HepG2 (cell line): ENCODE measurements around the gene ZBTB44. TPM values are rescaled to one million over a fixed set of nuclear protein-coding genes. Genes with fewer than 3 reads are reported as not detected.

Source experiments
- ATAC-seq: fragments of 200-7000 bp; cut with Tn5 transposase; 3 replicates; pipeline ENCODE4 v1.9.1; 2020; ENCODE audit warnings: mild to moderate bottlenecking, moderate library complexity
- BruUV-seq: library from RNA; stranded (reverse); fragments of 400-500 nt; replicated peaks from 2 replicates; lab custom pipeline; 2021; lab: Mats Ljungman, UMichigan
- CTCF ChIA-PET: fragments of 300-600 bp; formaldehyde crosslinking; extraction: SDS; loops from one replicate; lab custom pipeline; 2021; ENCODE audit warnings: low total read pairs, inconsistent platforms, low intra/inter-chr PET ratio; lab: Yijun Ruan, JAX
- POLR2A ChIA-PET: fragments of 350-600 bp; sonication (Branson Sonifier 250); formaldehyde crosslinking; loops from one replicate; lab custom pipeline; 2020; ENCODE audit warnings: antibody characterized with exemption, inconsistent platforms; lab: Yijun Ruan, JAX
- DNase-seq: peaks from one replicate; pipeline ENCODE4 v3.0.0-alpha.2; 2015; ENCODE audit warnings: low spot score
- FAIRE-seq: peaks from 3 replicates; lab custom pipeline; 2011; peaks lifted over from hg19 to GRCh38; lab: Jason Lieb, UNC
- H2AFZ ChIP-seq: one replicate; pipeline ENCODE4 v1.6.1; 2011; ENCODE audit warnings: low read length, inconsistent platforms
- H3K27ac ChIP-seq: fragments of 300-600 bp; 3 replicates; pipeline ENCODE4 v1.8.0; 2011; ENCODE audit warnings: mixed run types, mild to moderate bottlenecking, mixed read lengths, low read length, inconsistent platforms; ENCODE audit not compliant: insufficient read depth; ENCODE audit errors: extremely low read length
- H3K27me3 ChIP-seq, 2 experiments: fragments of 200-600 bp in 1 of 2; 2 replicates in 1 of 2; 3 replicates in 1 of 2; pipeline versions ENCODE4 v1.6.0 to v1.8.0; 2011; ENCODE audit warnings: low read length in 2 of 2, mild to moderate bottlenecking in 2 of 2, moderate library complexity in 2 of 2, inconsistent platforms in 1 of 2; ENCODE audit not compliant: insufficient read depth in 2 of 2, control insufficient read depth in 1 of 2
- H3K36me3 ChIP-seq, 2 experiments: fragments of 200-600 bp in 1 of 2; replicated peaks in 1 of 2; 2 replicates in 1 of 2; 3 replicates in 1 of 2; pipeline versions ENCODE4 v1.5.1 to v1.8.0; 2011; ENCODE audit warnings: low read length in 2 of 2, inconsistent platforms in 1 of 2; ENCODE audit not compliant: insufficient read depth in 2 of 2, control insufficient read depth in 1 of 2
- H3K4me1 ChIP-seq: 2 replicates; pipeline ENCODE4 v1.5.1; 2012; ENCODE audit warnings: low read length, inconsistent platforms; ENCODE audit not compliant: insufficient read depth
- H3K4me2 ChIP-seq: 2 replicates; pipeline ENCODE4 v1.6.0; 2011; ENCODE audit warnings: low read depth, low read length, inconsistent platforms
- H3K4me3 ChIP-seq, 3 experiments: fragments of 200-600 bp in 1 of 3; sonication (generic), shearing (Covaris generic) in 1 of 3; replicated peaks in 1 of 3; 2 replicates each; pipeline ENCODE4 v1.5.1; 2011 to 2016; ENCODE audit warnings: low read length in 3 of 3, inconsistent platforms in 2 of 3, low read depth in 2 of 3, mild to moderate bottlenecking in 2 of 3, control low read depth in 1 of 3, mixed read lengths in 1 of 3; ENCODE audit not compliant: insufficient read depth in 1 of 3
- H3K79me2 ChIP-seq: one replicate; pipeline ENCODE4 v1.6.1; 2011; ENCODE audit warnings: low read length, inconsistent platforms; ENCODE audit not compliant: insufficient read depth
- H3K9ac ChIP-seq: 2 replicates; pipeline ENCODE4 v1.6.0; 2011; ENCODE audit warnings: mild to moderate bottlenecking, low read depth, low read length, inconsistent platforms; ENCODE audit not compliant: insufficient read depth
- H3K9me3 ChIP-seq: 2 replicates; pipeline ENCODE4 v1.5.1; 2012; ENCODE audit warnings: mild to moderate bottlenecking, low read length
- H4K20me1 ChIP-seq: 2 replicates; pipeline ENCODE4 v1.6.0; 2011; ENCODE audit warnings: inconsistent platforms, mild to moderate bottlenecking, low read length, moderate library complexity; ENCODE audit not compliant: insufficient read depth
- ARID5B ChIP-seq: IDR thresholded peaks from 2 replicates; pipeline ENCODE4 v1.4.0; 2020; ENCODE audit warnings: mild to moderate bottlenecking, missing genetic modification reagents
- CBX1 ChIP-seq: IDR thresholded peaks from one replicate; pipeline ENCODE4 v1.6.1; 2016; ENCODE audit warnings: antibody characterized with exemption, low read depth
- CCDC6 ChIP-seq: sonication (generic); formaldehyde crosslinking; IDR thresholded peaks from 2 replicates; pipeline ENCODE4 v1.8.1; 2022; ENCODE audit warnings: mild to moderate bottlenecking, missing genetic modification reagents, moderate library complexity
- CHD4 ChIP-seq: fragments of 200-600 bp; sonication (generic); IDR thresholded peaks from 2 replicates; pipeline ENCODE4 v1.7.0; 2017; ENCODE audit warnings: mild to moderate bottlenecking, low read length, borderline replicate concordance
- RCOR2 ChIP-seq: IDR thresholded peaks from 2 replicates; pipeline ENCODE4 v1.6.1; 2016; ENCODE audit warnings: missing biosample characterization, missing genetic modification reagents
- SRSF1 ChIP-seq: fragments of 200-400 bp; formaldehyde crosslinking; optimal IDR thresholded peaks from 2 replicates; pipeline ENCODE3; 2017; ENCODE audit warnings: mild to moderate bottlenecking, low read depth, low read length, moderate library complexity
- TAF1 ChIP-seq: sonication (generic); formaldehyde crosslinking; IDR thresholded peaks from 2 replicates; pipeline ENCODE4 v1.4.0; 2020; ENCODE audit warnings: missing genetic modification reagents
- TFDP1 ChIP-seq: IDR thresholded peaks from 2 replicates; pipeline ENCODE4 v1.6.1; 2016; ENCODE audit warnings: missing compliant biosample characterization, missing genetic modification reagents, borderline replicate concordance
- U2AF1 ChIP-seq: fragments of 200-400 bp; formaldehyde crosslinking; optimal IDR thresholded peaks from 2 replicates; pipeline ENCODE3; 2017; ENCODE audit warnings: mild to moderate bottlenecking, low read depth, low read length
- ZNF251 ChIP-seq: sonication (generic); formaldehyde crosslinking; IDR thresholded peaks from 2 replicates; pipeline ENCODE4 v1.9.0; 2021; ENCODE audit warnings: mild to moderate bottlenecking, missing genetic modification reagents
- ZNF605 ChIP-seq: sonication (generic); formaldehyde crosslinking; IDR thresholded peaks from 2 replicates; pipeline ENCODE4 v1.8.0; 2022; ENCODE audit warnings: mild to moderate bottlenecking, missing genetic modification reagents
- WGBS: methylation state at CpG from one replicate; pipeline ENCODE4 v1.1.6; 2017; ENCODE audit warnings: low lambda C conversion rate; 5-methylcytosine and 5-hydroxymethylcytosine counted together
- in situ Hi-C: cut with HindIII; loops from 2 replicates; pipeline ENCODE4 v1.10.0; 2017; ENCODE audit warnings: low pct_unique_long_range_greater_than_20kb; ENCODE audit not compliant: extremely low pct_ligation_motif_present
- intact Hi-C: fragments of 100-400 bp; cut with micrococcal nuclease; formaldehyde crosslinking; loops from one replicate; pipeline ENCODE4 v1.10.0; 2022; ENCODE audit not compliant: unreplicated experiment
- polyA plus RNA-seq, 8 experiments: library from polyadenylated mRNA; depleted of rRNA in 3 of 8; stranded (reverse) in 7 of 8; unstranded in 1 of 8; fragments of >200 nt; fragmentation: Illumina TruSeq in 4 of 8; extraction: Trizol in 4 of 8; gene quantifications; 2 replicates each; pipeline versions ENCODE4 v1.2.1 to v1.2.3, GENCODE V29; 2011 to 2016; ENCODE audit warnings: low read depth in 4 of 8, missing spikeins in 1 of 8, mixed read lengths in 1 of 8; ENCODE audit not compliant: insufficient read depth in 1 of 8
- total RNA-seq, 5 experiments: library from RNA; depleted of rRNA; stranded (reverse); fragments of >200 nt; fragmentation: Illumina TruSeq; extraction: Trizol; gene quantifications; 2 replicates each; pipeline ENCODE4 v1.2.3, GENCODE V29; 2016; ENCODE audit warnings: low read depth in 1 of 5

The ZBTB44 gene
- total and polyA plus RNA-seq, 2 of the 13 experiments (the other 11 are each of a cell fraction or from before 2014, with no cell fraction given), result 22.8 to 23.6 TPM

DNA sequence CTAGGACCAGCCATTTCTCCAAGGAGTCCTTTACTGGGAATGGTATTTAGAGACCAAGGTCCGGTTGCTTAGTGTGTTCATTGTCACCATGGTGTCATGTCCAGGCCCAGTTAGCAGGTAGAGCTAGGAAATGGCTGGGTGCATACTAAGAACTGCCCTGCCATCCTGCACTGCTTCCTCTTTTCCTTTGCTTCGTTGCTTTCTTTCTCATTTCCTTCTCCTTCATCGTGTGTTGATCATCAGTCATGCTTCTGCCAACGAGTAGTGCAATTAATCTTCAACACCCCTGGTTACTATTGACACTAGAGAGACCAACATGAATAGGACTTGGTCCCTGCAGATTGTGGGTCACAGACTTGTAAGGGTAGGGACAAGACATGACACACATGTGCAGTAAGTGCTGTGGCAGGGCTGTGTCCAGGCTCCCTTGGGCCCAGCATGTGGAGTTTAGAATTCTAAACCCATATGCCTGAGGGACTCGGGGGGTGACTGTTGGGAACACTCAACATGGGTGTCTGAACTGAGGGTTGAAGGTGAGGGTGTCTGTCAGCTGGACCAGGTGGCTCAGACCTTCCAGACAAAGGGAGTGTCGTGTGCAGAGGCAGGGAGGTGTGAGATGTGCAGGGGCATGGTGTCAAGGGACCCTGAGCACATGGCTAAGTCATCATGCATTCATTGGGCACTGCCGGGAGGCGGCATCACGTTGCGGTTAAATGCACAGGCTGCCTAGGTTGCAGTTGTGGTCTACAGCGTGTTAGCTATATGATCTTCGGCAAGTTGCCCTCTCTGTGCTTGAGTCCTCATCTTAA, 112.5 kb downstream of the ZBTB44 start:
- H3K79me2 ChIP-seq, result no peaks in the 10 kb centered on the region
- in situ Hi-C loops, result loop anchor here (25.0 kb wide), 1 partner anchor 685 kb away; no protein-coding TSS in a partner anchor
- ChIA-PET CTCF (no interaction called here), POLR2A (interaction anchor here (1.4 to 1.5 kb wide), 2 partner anchors 9 to 21 kb away, joined by 4 read pairs; no protein-coding TSS in a partner anchor)
- intact Hi-C loops, result no loop called here
- TF ChIP-seq ZNF605 (peak; percentile 85; the same call in 1 of the 2 replicates), RCOR2 (CRISPR knock-in tag) (no peak), TFDP1 (no peak)
- H3K9me3 ChIP-seq, result no peaks in the 10 kb centered on the region
- H2AFZ ChIP-seq, result no peak overlapping the region
- H3K36me3 ChIP-seq, result no peaks in the 10 kb centered on the region
- no peak overlapping the region for H3K9ac ChIP-seq
- no peak for DNase-seq
- no peaks in the 10 kb centered on the region for H4K20me1 ChIP-seq
- no peak for ATAC-seq
- FAIRE-seq, result no peak
- WGBS, result 72% methylated on average over 11 of the region's 12 CpGs
- no peaks in the 10 kb centered on the region for H3K4me1 ChIP-seq
- no peak overlapping the region for H3K27ac ChIP-seq
- no TSS peak for BruUV-seq
- no peaks in the 10 kb centered on the region for H3K27me3 ChIP-seq
- no peak overlapping the region for H3K4me2 ChIP-seq
- H3K4me3 ChIP-seq, result no peak overlapping the region

DNA sequence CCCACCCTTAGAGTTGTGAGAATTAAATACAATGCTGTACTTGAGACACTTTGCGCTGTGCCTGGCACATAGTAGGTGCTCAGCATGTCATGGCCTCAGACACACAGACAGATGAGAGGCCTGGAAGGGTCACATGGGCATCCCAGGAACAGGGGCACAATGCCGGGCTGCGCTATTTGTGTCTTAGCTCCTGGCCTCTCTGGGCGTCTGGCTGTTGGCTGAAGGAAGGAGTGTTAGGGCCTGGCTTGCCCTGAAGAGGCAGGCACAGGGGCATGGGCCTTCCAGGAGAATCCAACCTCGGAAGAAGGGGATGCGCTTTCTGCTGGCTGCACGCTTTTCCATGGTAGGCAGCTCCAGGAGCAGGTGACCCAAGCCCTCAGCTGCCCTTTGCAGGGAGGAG, 113.7 kb downstream of the ZBTB44 start:
- Histone ChIP-seq H4K20me1 (no peaks in the 10 kb centered on the region), H3K27me3 (no peaks in the 10 kb centered on the region), H3K79me2 (no peaks in the 10 kb centered on the region), H3K9ac (no peak overlapping the region), H3K4me3 (no peak overlapping the region), H3K27ac (no peak overlapping the region), H3K36me3 (no peaks in the 10 kb centered on the region), H2AFZ (no peak overlapping the region), H3K9me3 (no peaks in the 10 kb centered on the region), H3K4me1 (no peaks in the 10 kb centered on the region), H3K4me2 (no peak overlapping the region)
- no peak for DNase-seq
- ChIA-PET POLR2A (interaction anchor here (1.4 kb wide), 1 partner anchor 8 kb away, joined by 4 read pairs; no protein-coding TSS in a partner anchor), CTCF (no interaction called here)
- no CpG with 5 or more reads among the region's 7 CpGs for WGBS
- intact Hi-C loops, result no loop called here
- ATAC-seq, result no peak
- in situ Hi-C loops, result loop anchor here (25.0 kb wide), 1 partner anchor 686 kb away; no protein-coding TSS in a partner anchor
- FAIRE-seq, result no peak
- no TSS peak for BruUV-seq
- TF ChIP-seq CCDC6 (CRISPR knock-in tag) (no peak), ARID5B (CRISPR knock-in tag) (no peak), ZNF251 (CRISPR knock-in tag) (no peak), TAF1 (CRISPR knock-in tag) (no peak), CBX1 (no peak), CHD4 (no peak), SRSF1 (no peak), U2AF1 (no peak)
